IPS DF 4.7 (cell line): ENCODE results near the gene NHLH1.

Experiments
- DNase-seq: peaks from one replicate; pipeline ENCODE4 v3.0.0-alpha.2; 2013; ENCODE audit warnings: low spot score; ENCODE audit errors: extremely low read depth

Gene NHLH1

DNA sequence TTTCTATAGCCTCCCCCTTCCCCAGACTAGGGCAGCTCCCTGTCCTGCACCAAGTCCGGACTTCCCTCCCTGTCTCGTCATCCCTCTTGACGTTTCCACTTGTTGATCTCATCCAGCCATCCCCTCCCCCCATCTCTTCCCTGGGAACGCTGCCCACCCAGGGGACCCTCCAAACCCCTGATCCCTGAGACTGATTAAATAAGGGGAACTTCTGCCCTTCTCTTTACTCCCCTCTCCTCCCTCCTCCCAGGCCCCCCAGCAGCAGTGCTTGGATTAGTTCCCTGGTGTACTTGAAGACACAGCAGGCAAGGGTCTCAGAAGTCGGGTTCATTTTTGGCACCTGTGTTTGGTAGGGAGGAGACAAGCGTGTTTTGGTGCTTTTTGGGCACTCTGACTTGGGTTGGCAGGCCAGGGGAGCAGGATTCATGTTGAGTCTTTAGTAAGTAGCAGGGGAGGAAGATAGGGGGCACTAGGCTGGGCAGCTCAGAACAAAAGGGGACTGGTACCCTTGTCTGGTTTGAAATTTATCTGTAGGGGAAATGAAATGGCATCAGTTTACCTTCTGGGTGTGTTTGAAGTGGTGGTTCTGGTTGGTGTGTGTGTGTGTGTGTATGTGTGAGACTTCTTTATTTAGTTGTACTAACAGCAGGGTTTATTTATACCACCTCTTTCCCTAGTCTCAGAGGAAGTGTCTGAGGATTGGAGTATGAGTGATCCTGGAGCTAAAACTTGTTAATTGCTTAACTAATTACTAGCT lies 44.6 kb downstream of the NHLH1 start:
- no peak for DNase-seq

DNA sequence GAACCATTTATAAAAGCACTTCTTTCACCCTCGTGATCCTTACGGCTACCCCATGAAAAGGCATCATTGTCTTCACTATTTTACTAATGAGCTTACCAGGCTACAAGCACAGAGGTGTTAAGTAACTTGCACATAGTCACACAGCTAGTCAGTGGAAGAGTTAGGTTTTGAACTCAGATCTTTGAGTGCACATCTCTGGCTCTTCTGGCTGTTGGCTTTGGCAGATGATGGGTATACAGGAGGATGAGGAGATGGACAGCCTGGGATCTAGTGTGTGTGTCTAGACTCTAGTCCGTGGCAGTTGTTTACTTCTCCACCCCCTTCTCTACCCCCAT lies 45.1 kb downstream of the NHLH1 start:
- DNase-seq = no peak

DNA sequence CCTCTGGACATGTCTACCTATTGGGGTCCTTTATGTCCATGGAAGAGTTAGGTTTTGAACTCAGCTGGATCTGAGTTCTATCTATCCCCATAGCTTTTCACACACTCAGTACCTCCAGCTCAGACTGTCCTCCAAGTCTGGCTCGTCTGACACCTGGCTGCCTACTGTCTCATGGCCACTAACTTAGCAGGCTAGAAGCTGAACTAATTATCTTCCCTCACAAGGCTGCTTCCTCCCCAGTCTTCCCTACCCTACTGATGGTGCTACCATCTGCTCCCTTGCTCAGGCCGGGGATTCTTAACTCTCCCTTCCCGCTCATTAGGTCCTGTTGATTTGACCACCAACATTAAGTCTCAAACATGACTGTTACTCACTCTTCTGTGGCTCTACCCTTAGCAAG lies 46.8 kb downstream of the NHLH1 start:
- no peak for DNase-seq

DNA sequence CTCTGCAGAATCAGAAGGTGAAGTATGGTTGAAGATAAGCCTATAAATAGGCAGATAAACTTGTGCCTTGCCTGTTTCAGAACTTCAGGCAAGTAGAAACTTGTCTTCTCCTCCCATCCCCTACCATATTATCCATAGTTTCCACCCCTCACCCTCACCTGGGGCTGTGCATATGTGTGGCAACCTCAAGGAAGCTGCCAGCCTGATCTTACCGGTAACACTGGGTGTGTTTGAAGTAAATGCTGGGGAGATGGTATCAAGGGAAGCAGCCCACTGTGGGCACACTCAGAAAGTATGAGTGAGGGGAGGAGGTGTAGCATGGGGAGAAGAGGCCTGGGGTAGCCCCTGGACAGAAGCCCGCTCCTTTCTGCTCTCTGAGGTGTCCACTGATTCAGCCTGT lies 48.0 kb downstream of the NHLH1 start:
- DNase-seq = no peak

DNA sequence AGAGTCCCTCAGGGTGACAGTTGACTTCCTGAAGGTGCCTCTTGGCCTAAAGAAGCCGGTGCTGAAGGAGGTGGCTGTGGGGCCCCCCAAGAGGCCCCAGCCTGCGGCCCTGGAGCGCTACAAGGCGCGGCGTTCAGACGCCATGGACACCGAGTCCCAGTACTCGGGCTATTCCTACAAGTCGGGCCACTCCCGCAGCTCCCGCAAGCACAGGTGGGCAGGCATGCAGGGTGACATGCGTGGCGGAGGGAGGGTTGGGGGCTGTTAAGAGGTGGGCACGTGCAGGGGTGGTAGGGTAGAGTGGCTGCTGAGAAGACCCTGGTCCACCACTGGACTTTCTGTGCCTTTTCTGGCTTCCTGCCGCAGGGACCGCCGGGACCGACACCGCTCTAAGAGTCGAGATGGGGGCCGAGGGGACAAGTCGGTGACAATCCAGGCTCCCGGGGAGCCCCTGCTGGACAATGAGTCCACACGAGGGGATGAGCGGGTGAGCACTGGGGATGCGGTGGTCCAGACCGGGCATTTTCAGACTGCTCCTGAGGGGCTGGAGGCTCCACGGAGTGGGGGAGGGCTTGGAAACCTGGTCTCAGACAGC lies 48.9 kb downstream of the NHLH1 start:
- DNase-seq = no peak

DNA sequence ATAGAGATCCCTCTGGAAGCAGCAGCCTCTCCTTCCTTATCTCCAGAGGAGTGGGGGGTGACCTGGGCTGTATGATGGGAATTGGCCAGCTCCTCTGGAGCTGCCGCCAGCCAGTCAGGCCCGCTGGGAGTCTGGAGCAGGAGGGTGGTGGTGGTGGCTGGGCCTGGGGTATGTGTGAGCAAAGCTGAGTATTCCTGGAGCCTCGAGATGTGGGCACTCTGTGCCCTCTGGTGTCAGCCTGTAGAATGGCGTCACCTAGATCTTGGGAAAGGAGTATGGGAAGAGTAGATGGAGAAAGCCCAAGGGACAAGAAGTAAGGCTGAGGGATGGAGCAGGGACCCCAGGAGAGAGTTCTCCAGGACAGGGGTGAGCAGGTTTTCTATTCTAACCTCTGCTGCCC lies 49.5 kb downstream of the NHLH1 start:
- DNase-seq = peak; percentile 38

DNA sequence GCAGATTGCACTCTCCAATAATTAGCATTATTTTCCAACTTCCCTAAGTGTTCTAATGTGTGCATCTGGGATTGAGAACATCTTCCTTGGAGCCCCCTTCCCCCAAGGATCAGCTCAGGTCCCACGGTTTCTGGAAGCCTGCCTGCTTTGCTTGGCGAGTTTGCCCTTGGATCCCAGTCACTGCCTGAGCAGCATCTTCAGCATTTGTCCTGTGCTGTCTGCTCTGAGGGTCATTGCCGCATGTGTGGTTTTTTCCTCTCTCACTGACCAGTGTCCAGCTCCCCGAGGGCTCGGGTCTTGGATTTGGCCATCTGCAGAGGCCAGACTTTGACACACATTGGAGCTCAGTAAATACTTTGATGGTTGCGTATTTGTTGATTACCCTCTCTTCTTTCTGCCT lies 51.6 kb downstream of the NHLH1 start:
- DNase-seq = no peak

DNA sequence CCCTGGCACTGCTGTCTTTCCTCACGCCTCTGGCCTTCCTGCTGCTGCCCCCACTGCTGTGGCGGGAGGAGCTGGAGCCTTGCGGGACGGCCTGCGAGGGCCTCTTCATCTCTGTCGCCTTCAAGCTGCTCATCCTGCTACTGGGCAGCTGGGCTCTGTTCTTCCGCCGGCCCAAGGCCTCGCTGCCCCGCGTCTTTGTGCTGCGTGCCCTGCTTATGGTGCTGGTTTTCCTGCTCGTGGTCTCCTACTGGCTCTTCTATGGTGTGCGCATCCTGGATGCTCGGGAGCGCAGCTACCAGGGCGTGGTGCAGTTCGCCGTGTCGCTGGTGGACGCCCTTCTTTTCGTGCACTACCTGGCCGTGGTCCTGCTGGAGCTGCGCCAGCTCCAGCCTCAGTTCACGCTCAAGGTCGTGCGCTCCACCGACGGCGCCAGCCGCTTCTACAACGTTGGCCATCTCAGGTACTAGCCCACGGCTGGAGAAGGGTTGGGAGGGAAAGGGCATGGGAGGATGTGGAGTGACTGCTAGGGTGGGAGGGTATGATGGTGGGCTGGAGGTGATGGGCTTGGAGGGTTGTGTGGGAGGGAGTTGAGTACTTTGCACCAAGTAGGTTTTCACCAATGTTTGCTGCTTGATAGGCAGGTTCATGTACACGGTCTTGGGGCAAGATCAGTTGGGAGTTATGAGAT lies 52.4 kb downstream of the NHLH1 start:
- DNase-seq = no peak

DNA sequence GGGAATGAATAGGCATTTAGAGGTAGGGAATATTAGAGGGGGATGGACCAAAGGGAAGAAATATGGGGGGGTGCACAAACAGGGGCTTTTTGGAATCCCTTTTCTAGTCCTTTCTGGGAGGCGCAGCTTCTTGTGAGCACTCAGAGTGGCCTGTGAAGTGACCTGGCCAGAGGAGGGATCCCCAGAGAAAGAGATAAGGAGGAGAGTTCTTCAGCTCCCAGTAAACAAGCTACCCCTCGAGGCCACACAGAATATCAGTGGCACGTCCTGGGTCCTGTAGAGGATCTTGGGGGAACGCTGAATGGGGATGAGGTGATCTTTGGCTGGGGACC lies 52.9 kb downstream of the NHLH1 start:
- no peak for DNase-seq

DNA sequence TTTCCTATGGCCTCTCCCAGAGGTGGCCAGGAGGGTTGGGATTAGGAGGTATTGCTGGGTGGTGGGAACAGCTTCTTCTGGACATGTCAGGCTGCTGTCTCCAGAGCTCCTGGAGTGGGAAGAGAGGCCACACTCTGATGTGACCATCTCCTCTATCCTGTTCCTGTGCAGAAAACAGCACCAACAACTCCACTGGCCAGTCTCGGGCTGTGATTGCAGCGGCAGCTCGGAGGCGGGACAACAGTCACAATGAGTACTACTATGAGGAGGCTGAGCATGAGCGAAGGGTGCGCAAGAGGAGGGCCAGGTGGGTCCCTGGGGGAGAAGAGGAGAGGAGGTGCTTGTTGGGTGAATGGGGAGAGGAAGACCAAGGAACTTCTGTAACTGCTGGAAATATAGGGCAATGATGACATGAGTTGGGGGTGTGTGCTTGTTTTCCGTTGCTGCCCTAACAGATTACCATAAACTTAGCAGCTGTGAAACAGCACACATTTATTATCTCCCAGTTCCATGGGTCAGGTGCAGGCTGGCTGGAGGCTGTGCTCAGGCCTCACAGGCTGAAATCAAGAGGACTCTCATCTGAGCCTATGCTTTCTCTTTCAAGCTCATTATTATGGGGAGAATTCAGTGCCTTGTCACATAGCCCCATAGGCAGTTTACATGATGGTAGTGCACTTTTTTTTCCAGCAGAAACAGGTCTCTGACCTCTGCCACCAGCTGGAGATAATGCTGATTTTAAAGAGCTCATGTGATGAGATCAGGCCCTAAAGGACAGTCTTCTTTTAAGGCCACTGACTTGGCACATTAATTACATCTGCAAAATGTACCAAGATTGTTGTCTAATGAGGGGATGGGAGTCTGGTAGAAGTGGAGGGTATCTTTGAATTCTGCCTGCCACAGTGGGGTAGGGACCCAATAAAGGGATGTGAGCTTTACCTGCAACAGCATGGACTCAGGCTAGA lies 54.3 kb downstream of the NHLH1 start:
- DNase-seq = no peak

DNA sequence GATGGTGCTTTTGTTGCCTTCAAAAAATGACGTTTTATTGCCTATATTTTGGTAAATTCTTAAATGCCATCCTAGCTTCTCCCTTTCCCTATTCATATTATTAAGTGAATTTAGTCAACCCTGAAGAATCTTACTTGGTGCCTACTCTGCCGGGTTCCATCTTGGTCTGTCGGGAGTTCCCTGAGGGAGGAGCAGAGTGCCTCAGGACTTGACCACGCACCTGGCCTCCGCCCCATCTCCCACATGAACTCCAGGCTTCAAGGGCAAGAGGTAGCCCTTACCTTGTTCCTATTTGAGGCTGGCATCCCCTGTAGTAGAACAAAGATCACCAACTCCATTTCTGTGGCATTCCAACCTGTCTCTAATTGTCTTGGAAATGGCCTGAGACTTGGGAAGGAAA lies 55.0 kb downstream of the NHLH1 start:
- DNase-seq = no peak
